B cell (primary cell): ENCODE results near the gene RSU1. TPM values are rescaled to one million over a fixed set of nuclear protein-coding genes. Genes with fewer than 3 reads are reported as not detected.

ENCODE experiments used
- ATAC-seq: fragments of 200-7000 bp; cut with Tn5 transposase; one replicate; pipeline ENCODE4 v1.10.0; 2021; ENCODE audit warnings: low read depth, mild to moderate bottlenecking, moderate number of reproducible peaks, moderate library complexity
- CTCF ChIA-PET: fragments of 350-600 bp; sonication (Branson Sonifier 250); formaldehyde crosslinking; loops from one replicate; lab custom pipeline; 2021; ENCODE audit warnings: antibody characterized with exemption, inconsistent platforms; lab: Charles Lee
- POLR2A ChIA-PET: fragments of 350-600 bp; sonication (Branson Sonifier 250); formaldehyde crosslinking; loops from one replicate; lab custom pipeline; 2021; ENCODE audit warnings: antibody characterized with exemption; lab: Charles Lee
- DNase-seq: peaks from one replicate; pipeline ENCODE4 v3.0.0; 2013
- H2AFZ ChIP-seq: 2 replicates; pipeline ENCODE4 v1.6.1; 2012; ENCODE audit warnings: mild to moderate bottlenecking, low read depth, low read length; ENCODE audit not compliant: insufficient read depth, poor library complexity, severe bottlenecking
- H3K27ac ChIP-seq, 2 donors: 1 replicate in 1 of 2; 2 replicates in 1 of 2; pipeline ENCODE4 v1.5.1; 2012 to 2013; ENCODE audit warnings: low read length in 2 of 2, mild to moderate bottlenecking in 2 of 2, moderate library complexity in 1 of 2
- H3K27me3 ChIP-seq, 4 experiments: fragments of 200-600 bp in 1 of 4; sonication (generic) in 1 of 4; replicated peaks in 1 of 4; 1 replicate in 2 of 4; 2 replicates in 2 of 4; pipeline versions ENCODE4 v1.6.1 to v1.7.0; 2013 to 2016; ENCODE audit warnings: low read length in 3 of 4, mild to moderate bottlenecking in 2 of 4, mixed read lengths in 1 of 4, moderate library complexity in 1 of 4; ENCODE audit not compliant: insufficient read depth in 4 of 4, control insufficient read depth in 3 of 4; ENCODE audit errors: control extremely low read depth in 1 of 4
- H3K36me3 ChIP-seq, 2 experiments: replicated peaks in 1 of 2; 1 replicate in 1 of 2; 2 replicates in 1 of 2; pipeline versions ENCODE4 v1.6.1 to v1.7.1; 2013; ENCODE audit warnings: low read length in 1 of 2; ENCODE audit not compliant: insufficient read depth in 2 of 2, control insufficient read depth in 1 of 2; ENCODE audit errors: control extremely low read depth in 1 of 2, extremely low read depth in 1 of 2
- H3K4me1 ChIP-seq, 2 donors: fragments of 200-600 bp in 1 of 2; sonication (generic) in 1 of 2; 1 replicate in 1 of 2; 2 replicates in 1 of 2; pipeline versions ENCODE4 v1.5.1 to v1.6.1; 2013 to 2017; ENCODE audit warnings: low read length in 2 of 2; ENCODE audit not compliant: control insufficient read depth in 2 of 2, insufficient read depth in 2 of 2
- H3K4me2 ChIP-seq: replicated peaks from 2 replicates; pipeline ENCODE3; 2012; ENCODE audit warnings: mild to moderate bottlenecking, low read depth, low read length; ENCODE audit not compliant: poor library complexity, severe bottlenecking
- H3K4me3 ChIP-seq, 5 experiments: fragments of 200-600 bp in 1 of 5; sonication (generic) in 1 of 5; 1 replicate in 3 of 5; 2 replicates in 2 of 5; pipeline versions ENCODE4 v1.5.1 to v1.7.0; 2011 to 2016; ENCODE audit warnings: low read length in 4 of 5, mild to moderate bottlenecking in 4 of 5, low read depth in 2 of 5, control low read depth in 1 of 5, moderate library complexity in 1 of 5; ENCODE audit not compliant: insufficient read depth in 1 of 5; ENCODE audit errors: control extremely low read depth in 1 of 5, extremely low read depth in 1 of 5
- H3K79me2 ChIP-seq: fragments of 200-600 bp; sonication (generic); one replicate; pipeline ENCODE4 v1.6.0; 2016; ENCODE audit warnings: low read length; ENCODE audit not compliant: control insufficient read depth, insufficient read depth
- H3K9ac ChIP-seq: fragments of 200-600 bp; sonication (generic); 2 replicates; pipeline ENCODE4 v1.6.1; 2017; ENCODE audit warnings: mild to moderate bottlenecking, low read length, moderate library complexity
- H3K9me3 ChIP-seq, 3 donors: one replicate each; pipeline versions ENCODE4 v1.6.1 to v1.7.1; 2013; ENCODE audit warnings: low read length in 2 of 3; ENCODE audit not compliant: control insufficient read depth in 2 of 3, insufficient read depth in 1 of 3; ENCODE audit errors: control extremely low read depth in 1 of 3
- H4K20me1 ChIP-seq: 2 replicates; pipeline ENCODE4 v1.6.0; 2012; ENCODE audit warnings: mild to moderate bottlenecking, low read length; ENCODE audit not compliant: insufficient read depth, control insufficient read depth, poor library complexity, severe bottlenecking
- H3K27ac Mint-ChIP-seq: one replicate; pipeline ENCODE4 v1.8.0; 2021; ENCODE audit warnings: mixed read lengths
- H3K27me3 Mint-ChIP-seq: one replicate; pipeline ENCODE4 v1.8.0; 2021; ENCODE audit warnings: mixed read lengths
- H3K4me1 Mint-ChIP-seq: one replicate; pipeline ENCODE4 v1.8.0; 2021; ENCODE audit warnings: mixed read lengths
- H3K4me3 Mint-ChIP-seq: one replicate; pipeline ENCODE4 v1.8.0; 2021; ENCODE audit warnings: mixed read lengths
- H3K9me3 Mint-ChIP-seq: one replicate; pipeline ENCODE4 v1.8.0; 2022; ENCODE audit warnings: mixed read lengths; ENCODE audit not compliant: insufficient read depth
- EZH2 ChIP-seq: IDR thresholded peaks from 2 replicates; pipeline ENCODE4 v1.6.1; 2012; ENCODE audit warnings: borderline replicate concordance, low read depth, mild to moderate bottlenecking, moderate library complexity, low read length; ENCODE audit not compliant: insufficient read depth, poor library complexity, severe bottlenecking
- WGBS: methylation state at CpG from one replicate; pipeline ENCODE4 v1.1.5; 2013; ENCODE audit warnings: missing lambda C conversion rate; ENCODE audit not compliant: insufficient coverage; 5-methylcytosine and 5-hydroxymethylcytosine counted together
- intact Hi-C: fragments of 100-400 bp; cut with micrococcal nuclease; formaldehyde crosslinking; loops from one replicate; pipeline ENCODE4 v1.10.0; 2022
- polyA plus RNA-seq: library from polyadenylated mRNA; depleted of rRNA; stranded (reverse); fragments of >200 nt; gene quantifications from 2 replicates; pipeline ENCODE4 v1.2.3, GENCODE V29; 2012
- total RNA-seq, 2 donors: library from RNA; stranded (reverse); fragments of 120-200 nt in 1 of 2; gene quantifications; 1 replicate in 1 of 2; 2 replicates in 1 of 2; pipeline versions ENCODE4 v1.2.3 to v1.2.4, GENCODE V29; 2013 to 2022
- TF ChIP-seq, protein P1 (sequence below): fragments of 200-600 bp; IDR thresholded peaks from one replicate; pipeline ENCODE4 v1.8.0; 2022; ENCODE audit warnings: antibody characterized with exemption, mild to moderate bottlenecking

Gene RSU1
- total and polyA plus RNA-seq, 2 donors (not counting 1 experiment from before 2014, with no cell fraction given), result 33.4 to 41.1 TPM

- no peaks in the 10 kb centered on the region for H3K9me3 ChIP-seq
- H2AFZ ChIP-seq, result no peak overlapping the region
- no peak overlapping the region for H3K9ac ChIP-seq
- H3K27ac Mint-ChIP-seq, result no peak overlapping the region
- H3K4me2 ChIP-seq, result no peak overlapping the region
- H3K4me1 Mint-ChIP-seq, result no peaks in the 10 kb centered on the region
- H3K79me2 ChIP-seq, result no peaks in the 10 kb centered on the region
- no peaks in the 10 kb centered on the region for H3K4me1 ChIP-seq
- ATAC-seq (no peak), DNase-seq (no peak)
- no peak overlapping the region for H3K4me3 ChIP-seq
- no peak overlapping the region for H3K27ac ChIP-seq
- WGBS, result 92% methylated on average over 1 of the region's 5 CpGs
- no peaks in the 10 kb centered on the region for H4K20me1 ChIP-seq
- CTCF ChIA-PET, result no interaction called here
- TF ChIP-seq EZH2, result no peak
- TF ChIP-seq, protein P1, sequence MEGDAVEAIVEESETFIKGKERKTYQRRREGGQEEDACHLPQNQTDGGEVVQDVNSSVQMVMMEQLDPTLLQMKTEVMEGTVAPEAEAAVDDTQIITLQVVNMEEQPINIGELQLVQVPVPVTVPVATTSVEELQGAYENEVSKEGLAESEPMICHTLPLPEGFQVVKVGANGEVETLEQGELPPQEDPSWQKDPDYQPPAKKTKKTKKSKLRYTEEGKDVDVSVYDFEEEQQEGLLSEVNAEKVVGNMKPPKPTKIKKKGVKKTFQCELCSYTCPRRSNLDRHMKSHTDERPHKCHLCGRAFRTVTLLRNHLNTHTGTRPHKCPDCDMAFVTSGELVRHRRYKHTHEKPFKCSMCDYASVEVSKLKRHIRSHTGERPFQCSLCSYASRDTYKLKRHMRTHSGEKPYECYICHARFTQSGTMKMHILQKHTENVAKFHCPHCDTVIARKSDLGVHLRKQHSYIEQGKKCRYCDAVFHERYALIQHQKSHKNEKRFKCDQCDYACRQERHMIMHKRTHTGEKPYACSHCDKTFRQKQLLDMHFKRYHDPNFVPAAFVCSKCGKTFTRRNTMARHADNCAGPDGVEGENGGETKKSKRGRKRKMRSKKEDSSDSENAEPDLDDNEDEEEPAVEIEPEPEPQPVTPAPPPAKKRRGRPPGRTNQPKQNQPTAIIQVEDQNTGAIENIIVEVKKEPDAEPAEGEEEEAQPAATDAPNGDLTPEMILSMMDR, result no peak
- intact Hi-C loops, result no loop called here
- H3K27me3 Mint-ChIP-seq, result no peaks in the 10 kb centered on the region
- no peak overlapping the region for H3K4me3 Mint-ChIP-seq
- POLR2A ChIA-PET, result no interaction called here
- H3K9me3 Mint-ChIP-seq, result no peaks in the 10 kb centered on the region
- no peaks in the 10 kb centered on the region for H3K27me3 ChIP-seq
- peaks cover 0 to 4% of the 10 kb centered on the region in 2 experiments for H3K36me3 ChIP-seq
These were observed 126.8 kb downstream of the RSU1 start for GRCh38 chr10:16690417-16690816.

- no peaks in the 10 kb centered on the region for H3K27me3 Mint-ChIP-seq
- Histone ChIP-seq H4K20me1 (no peaks in the 10 kb centered on the region), H3K9me3 (no peaks in the 10 kb centered on the region), H3K4me3 (no peak overlapping the region), H3K27me3 (no peaks in the 10 kb centered on the region), H3K79me2 (no peaks in the 10 kb centered on the region), H3K27ac (no peak overlapping the region), H2AFZ (no peak overlapping the region), H3K4me1 (no peaks in the 10 kb centered on the region), H3K4me2 (no peak overlapping the region), H3K9ac (no peak overlapping the region), H3K36me3 (peaks cover 0 to 4% of the 10 kb centered on the region in 2 experiments)
- TF ChIP-seq, protein P1, result no peak
- TF ChIP-seq EZH2, result no peak
- no peak overlapping the region for H3K27ac Mint-ChIP-seq
- no peaks in the 10 kb centered on the region for H3K9me3 Mint-ChIP-seq
- intact Hi-C loops, result no loop called here
- ChIA-PET POLR2A (no interaction called here), CTCF (no interaction called here)
- no peak for ATAC-seq
- DNase-seq, result no peak
- 94% methylated on average over 4 of the region's 5 CpGs for WGBS
- H3K4me1 Mint-ChIP-seq, result no peaks in the 10 kb centered on the region
- no peak overlapping the region for H3K4me3 Mint-ChIP-seq
These were observed 127.5 kb downstream of the RSU1 start for GRCh38 chr10:16689696-16690095.
